Measurements from ENCODE around the gene CEP41.

DNA sequence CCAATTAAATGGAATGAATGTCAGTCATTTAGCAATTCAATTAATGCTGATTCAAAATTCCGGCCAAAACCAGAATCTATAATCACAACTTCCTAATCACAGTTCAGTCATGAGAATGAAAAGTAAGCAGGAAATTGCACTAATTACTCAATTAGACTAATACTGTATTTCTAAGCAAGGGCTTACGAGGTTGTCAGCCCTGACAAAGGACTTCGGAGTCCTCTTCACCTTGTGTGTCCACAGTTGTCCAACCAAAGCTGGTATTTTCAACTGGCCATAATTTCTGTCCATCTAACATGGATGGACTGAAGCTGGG, 43.1 kb downstream of the CEP41 start:
- TF ChIP-seq, protein P1, sequence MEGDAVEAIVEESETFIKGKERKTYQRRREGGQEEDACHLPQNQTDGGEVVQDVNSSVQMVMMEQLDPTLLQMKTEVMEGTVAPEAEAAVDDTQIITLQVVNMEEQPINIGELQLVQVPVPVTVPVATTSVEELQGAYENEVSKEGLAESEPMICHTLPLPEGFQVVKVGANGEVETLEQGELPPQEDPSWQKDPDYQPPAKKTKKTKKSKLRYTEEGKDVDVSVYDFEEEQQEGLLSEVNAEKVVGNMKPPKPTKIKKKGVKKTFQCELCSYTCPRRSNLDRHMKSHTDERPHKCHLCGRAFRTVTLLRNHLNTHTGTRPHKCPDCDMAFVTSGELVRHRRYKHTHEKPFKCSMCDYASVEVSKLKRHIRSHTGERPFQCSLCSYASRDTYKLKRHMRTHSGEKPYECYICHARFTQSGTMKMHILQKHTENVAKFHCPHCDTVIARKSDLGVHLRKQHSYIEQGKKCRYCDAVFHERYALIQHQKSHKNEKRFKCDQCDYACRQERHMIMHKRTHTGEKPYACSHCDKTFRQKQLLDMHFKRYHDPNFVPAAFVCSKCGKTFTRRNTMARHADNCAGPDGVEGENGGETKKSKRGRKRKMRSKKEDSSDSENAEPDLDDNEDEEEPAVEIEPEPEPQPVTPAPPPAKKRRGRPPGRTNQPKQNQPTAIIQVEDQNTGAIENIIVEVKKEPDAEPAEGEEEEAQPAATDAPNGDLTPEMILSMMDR (IDR thresholded peaks at IDR 0.05), result no peak
- no peak for TF ChIP-seq POLR2A (IDR thresholded peaks at IDR 0.05)

Measured in lower leg skin (tissue), 3 donors.